NCI-H82 (cell line): Measurements from ENCODE around the gene GPI.

Experiments
- DNase-seq: peaks from one replicate; lab custom pipeline; 2025; lab: John Stamatoyannopoulos, UW

GPI gene

GRCh38 chr19:34341935-34342680 lies 22.9 kb upstream of the GPI start:
- DNase-seq, result no peak

GRCh38 chr19:34343751-34344150 lies 21.2 kb upstream of the GPI start:
- DNase-seq, result no peak

GRCh38 chr19:34345947-34346351 lies 19.0 kb upstream of the GPI start:
- peak; percentile 91 for DNase-seq

GRCh38 chr19:34347561-34348165 lies 17.3 kb upstream of the GPI start:
- DNase-seq, result no peak

- no peak for DNase-seq
Observed at GRCh38 chr19:34348899-34349487, 16.0 kb upstream of the GPI start.

- DNase-seq, result no peak
Observed at GRCh38 chr19:34350161-34350561, 14.8 kb upstream of the GPI start.

GRCh38 chr19:34351382-34351826 lies 13.6 kb upstream of the GPI start:
- DNase-seq, result no peak

- DNase-seq, result no peak
Observed at GRCh38 chr19:34353546-34353945, 11.4 kb upstream of the GPI start.

GRCh38 chr19:34355201-34355600 lies 9.8 kb upstream of the GPI start:
- no peak for DNase-seq

- DNase-seq, result no peak
Observed at GRCh38 chr19:34356875-34357274, 8.1 kb upstream of the GPI start.

GRCh38 chr19:34357431-34357830 lies 7.6 kb upstream of the GPI start:
- no peak for DNase-seq

- peak; percentile 99 for DNase-seq
Observed at GRCh38 chr19:34359140-34359953, 5.6 kb upstream of the GPI start.

GRCh38 chr19:34359954-34360315 lies 5.1 kb upstream of the GPI start:
- peak; percentile 36 for DNase-seq

GRCh38 chr19:34360354-34360909 lies 4.6 kb upstream of the GPI start:
- no peak for DNase-seq

GRCh38 chr19:34362679-34363069 lies 2.3 kb upstream of the GPI start:
- DNase-seq, result no peak

- DNase-seq, result peak; percentile 44
Observed at GRCh38 chr19:34363094-34363493, 1.9 kb upstream of the GPI start.

- no peak for DNase-seq
Observed at GRCh38 chr19:34363930-34364329, 1.1 kb upstream of the GPI start.

- no peak for DNase-seq
Observed at GRCh38 chr19:34364462-34364829, 550 bp upstream of the GPI start.

GRCh38 chr19:34365463-34366401 lies 736 bp downstream of the GPI start:
- DNase-seq, result peak; percentile 62

- no peak for DNase-seq
Observed at GRCh38 chr19:34366738-34367623, 2.0 kb downstream of the GPI start.
